DLD1 (cell line): ENCODE data around the gene NAA16.

Source experiments
- in situ Hi-C: cut with HindIII; loops from 2 replicates; pipeline ENCODE4 v1.10.0; 2017; ENCODE audit warnings: low sequenced_read_pairs

NAA16 gene

GRCh38 chr13:41352935-41353840 is 42.1 kb downstream of the NAA16 start:
- in situ Hi-C loops = loop anchor here (25.0 kb wide), 2 partner anchors 309 to 759 kb away; no protein-coding TSS in a partner anchor

GRCh38 chr13:41354416-41354815 is 43.3 kb downstream of the NAA16 start:
- in situ Hi-C loops = loop anchor here (25.0 kb wide), 2 partner anchors 308 to 758 kb away; no protein-coding TSS in a partner anchor

GRCh38 chr13:41356385-41356648 is 45.2 kb downstream of the NAA16 start:
- in situ Hi-C loops = loop anchor here (25.0 kb wide), 2 partner anchors 306 to 756 kb away; no protein-coding TSS in a partner anchor

- in situ Hi-C loops = loop anchor here (25.0 kb wide), 2 partner anchors 306 to 756 kb away; no protein-coding TSS in a partner anchor
Measured at GRCh38 chr13:41356786-41357185, 45.7 kb downstream of the NAA16 start.

DNA sequence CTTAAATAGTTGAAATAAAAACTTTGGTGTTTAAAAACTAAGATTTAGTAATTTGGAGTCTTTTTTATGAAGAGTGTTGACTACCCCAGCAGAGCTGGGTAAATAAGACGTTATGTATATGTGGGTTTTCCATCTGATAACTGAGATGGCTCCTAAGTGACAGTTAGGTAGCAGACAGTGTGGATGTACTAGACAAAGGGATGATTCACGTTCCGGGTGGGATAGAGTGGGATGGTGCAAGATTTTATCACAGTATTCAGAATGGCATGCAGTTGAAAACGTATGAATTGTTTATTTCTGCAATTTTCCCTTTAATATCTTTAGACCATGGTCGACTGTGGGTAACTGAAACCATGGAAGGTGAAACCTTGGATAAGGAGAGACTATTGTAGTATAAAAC is 50.4 kb downstream of the NAA16 start:
- in situ Hi-C loops = loop anchor here (25.0 kb wide), 2 partner anchors 301 to 751 kb away; no protein-coding TSS in a partner anchor

GRCh38 chr13:41364043-41364442 is 53.0 kb downstream of the NAA16 start:
- in situ Hi-C loops = loop anchor here (25.0 kb wide), 2 partner anchors 298 to 748 kb away; no protein-coding TSS in a partner anchor

GRCh38 chr13:41365631-41366030 is 54.6 kb downstream of the NAA16 start:
- in situ Hi-C loops = loop anchor here (25.0 kb wide), 2 partner anchors 297 to 747 kb away; no protein-coding TSS in a partner anchor

- in situ Hi-C loops = loop anchor here (25.0 kb wide), 2 partner anchors 292 to 742 kb away; no protein-coding TSS in a partner anchor
Measured at GRCh38 chr13:41370736-41371135, 59.7 kb downstream of the NAA16 start.

- in situ Hi-C loops = no loop called here
Measured at GRCh38 chr13:41377446-41377845, 66.4 kb downstream of the NAA16 start.

GRCh38 chr13:41382431-41382830 is 71.4 kb downstream of the NAA16 start:
- in situ Hi-C loops = no loop called here

GRCh38 chr13:41383386-41383785 is 72.3 kb downstream of the NAA16 start:
- in situ Hi-C loops = no loop called here

GRCh38 chr13:41384749-41385503 is 73.9 kb downstream of the NAA16 start:
- in situ Hi-C loops = no loop called here

DNA sequence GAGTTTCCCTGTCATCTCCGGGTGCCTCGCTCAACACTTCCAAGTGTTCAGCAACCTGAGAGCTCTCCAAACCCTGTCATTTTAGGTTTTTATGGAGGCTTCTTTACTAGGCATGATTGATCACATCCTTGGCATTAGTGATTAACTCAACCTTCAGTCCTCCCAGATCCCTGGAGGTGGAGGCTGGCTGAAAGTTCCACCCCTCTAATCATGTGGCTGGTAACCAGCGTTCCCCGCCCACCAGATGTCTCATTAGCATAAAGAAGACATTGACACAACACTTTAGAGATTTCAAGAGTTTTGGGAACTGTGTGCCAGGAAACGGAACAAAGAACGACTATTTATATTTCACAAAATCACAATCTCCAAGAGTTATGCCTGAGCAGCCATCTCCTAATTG is 75.1 kb downstream of the NAA16 start:
- in situ Hi-C loops = no loop called here

DNA sequence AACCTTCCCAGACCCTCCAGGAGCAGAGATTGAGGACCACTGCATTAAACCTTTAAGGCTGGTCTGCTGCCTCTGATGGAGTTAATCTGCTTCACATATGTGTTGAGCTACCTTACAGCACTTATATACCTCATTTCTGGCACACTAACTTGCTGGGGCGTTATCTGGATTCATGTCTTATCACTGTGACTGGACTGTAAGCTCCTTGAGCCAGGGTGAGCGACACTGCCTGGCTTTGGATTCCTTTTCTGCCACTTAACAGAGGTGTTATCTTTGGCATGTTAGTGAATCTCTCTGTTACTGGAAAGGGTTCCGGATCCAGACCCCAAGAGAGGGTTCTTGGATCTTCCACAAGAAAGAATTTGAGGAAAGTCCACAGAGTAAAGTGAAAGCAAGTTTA is 76.5 kb downstream of the NAA16 start:
- in situ Hi-C loops = no loop called here

- in situ Hi-C loops = no loop called here
Measured at GRCh38 chr13:41388143-41388881, 77.2 kb downstream of the NAA16 start.

DNA sequence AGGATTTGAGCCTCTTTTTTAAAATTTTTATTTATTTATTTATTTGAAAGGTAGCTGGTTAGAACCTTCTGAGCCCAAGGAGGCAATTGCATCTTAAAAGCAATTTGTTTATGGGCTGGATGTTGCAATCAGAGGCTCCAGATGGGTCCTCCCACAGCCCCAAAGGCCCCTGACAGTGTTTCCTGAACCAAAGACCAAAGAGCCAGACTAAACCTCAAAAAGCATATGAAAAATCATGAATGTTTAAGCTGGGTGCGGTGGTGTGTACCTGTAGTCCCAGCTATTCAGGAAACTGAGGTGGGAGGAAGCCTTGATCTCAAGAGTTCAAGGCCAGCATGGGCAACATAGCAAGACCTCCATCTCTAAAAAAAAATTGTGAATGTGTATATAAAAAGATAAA is 78.5 kb downstream of the NAA16 start:
- in situ Hi-C loops = no loop called here

- in situ Hi-C loops = no loop called here
Measured at GRCh38 chr13:41394166-41394565, 83.1 kb downstream of the NAA16 start.

- in situ Hi-C loops = no loop called here
Measured at GRCh38 chr13:41398494-41399170, 87.6 kb downstream of the NAA16 start.

DNA sequence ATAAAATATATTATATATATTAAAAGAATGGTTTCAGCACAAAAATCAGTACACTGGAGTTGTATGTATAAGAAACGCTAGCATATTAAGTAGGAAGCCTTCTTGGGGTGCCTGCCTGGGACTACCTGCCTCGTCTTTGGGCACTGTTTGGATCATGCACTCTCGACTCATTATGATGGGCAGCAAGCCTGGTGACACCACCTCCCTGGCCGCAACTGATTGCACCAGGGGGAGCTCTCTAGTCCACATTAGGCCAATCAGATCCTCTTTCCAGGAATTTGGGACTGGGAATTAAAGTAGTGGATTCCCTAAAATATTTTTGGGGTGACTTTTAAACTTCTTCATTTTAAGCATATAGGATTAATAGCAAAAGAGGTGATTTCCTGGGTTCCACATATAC is 90.3 kb downstream of the NAA16 start:
- in situ Hi-C loops = no loop called here
